ENCODE data around the gene NTSR1. TPM values are rescaled to one million over a fixed set of nuclear protein-coding genes. Genes with fewer than 3 reads are reported as not detected.

The NTSR1 gene
- total and polyA plus RNA-seq, 2 of the 13 experiments (the other 11 are each of a cell fraction or from before 2014, with no cell fraction given) = 0.09 to 0.12 TPM

DNA sequence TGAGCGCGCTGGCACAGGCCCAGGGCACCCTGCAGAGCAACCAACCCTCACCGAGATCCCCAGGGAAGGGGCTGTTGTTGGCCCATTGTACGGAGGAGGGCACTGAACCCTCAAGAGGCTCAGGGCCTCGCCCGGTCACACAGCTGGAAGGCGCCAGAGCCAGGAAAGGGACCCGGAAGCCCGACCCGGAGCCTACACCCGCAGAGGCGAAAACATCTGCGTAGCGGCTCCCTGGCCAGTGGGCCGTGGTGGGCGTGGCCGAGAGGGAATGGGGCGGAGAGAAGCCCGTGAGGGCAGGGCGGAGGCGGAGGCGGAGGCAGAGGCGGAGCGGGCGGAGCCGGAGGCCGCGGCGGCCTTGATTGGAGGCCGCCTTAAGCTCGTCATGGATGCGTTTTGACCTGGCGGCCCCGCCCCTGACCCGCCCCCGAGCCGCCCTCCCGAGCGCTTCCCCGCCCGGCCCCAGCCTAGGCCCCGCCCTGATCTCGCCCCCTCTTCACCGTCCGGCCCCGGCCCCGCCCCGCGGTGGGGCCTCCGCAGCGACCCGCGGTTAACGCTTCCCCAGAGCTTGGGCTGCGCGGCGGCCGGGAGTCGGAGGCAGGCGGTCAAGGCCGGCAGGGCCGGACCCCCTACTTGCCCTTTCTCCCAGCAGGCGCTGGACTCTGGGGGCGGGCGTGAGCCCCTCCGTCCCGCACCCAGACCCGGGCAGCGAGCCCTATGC is 85.5 kb downstream of the NTSR1 start (continued):
- TF ChIP-seq PRDM15 (CRISPR knock-in tag; IDR thresholded peaks at IDR 0.05) = 0 out of 2 replicates have a peak, but pooled peaks have one; percentile 63
- TF ChIP-seq ZNF354B (CRISPR knock-in tag; IDR thresholded peaks at IDR 0.05) = peak; percentile 82; the same call in 1 of the 2 replicates
- 0 out of 2 replicates have a peak, but pooled peaks have one; percentile 55 for TF ChIP-seq DNMT3B (CRISPR knock-in tag; conservative IDR thresholded peaks at IDR 0.05)
- TF ChIP-seq KDM5B (CRISPR knock-in tag; IDR thresholded peaks at IDR 0.05; ENCODE audit: borderline replicate concordance) = peak; percentile 87
- TF ChIP-seq ZNF556 (CRISPR knock-in tag; IDR thresholded peaks at IDR 0.05; ENCODE audit: borderline replicate concordance) = peak; percentile 72
- peak; percentile 2; the same call in 1 of the 2 replicates for TF ChIP-seq ZNF337 (CRISPR knock-in tag; IDR thresholded peaks at IDR 0.05; ENCODE audit: borderline replicate concordance, low read depth)
- TF ChIP-seq MXI1 (IDR thresholded peaks at IDR 0.05; ENCODE audit: borderline replicate concordance, low read depth, low read length) = peak; percentile 76; the same call in 1 of the 3 replicates
- peak; percentile 9; the same call in 1 of the 2 replicates for TF ChIP-seq YEATS4 (CRISPR knock-in tag; IDR thresholded peaks at IDR 0.05; ENCODE audit: borderline replicate concordance)
- peak; percentile 36; the same call in 1 of the 2 replicates for TF ChIP-seq ZNF446 (CRISPR knock-in tag; IDR thresholded peaks at IDR 0.05)
- peak; percentile 8; the same call in 1 of the 2 replicates for TF ChIP-seq FOXO1 (CRISPR knock-in tag; IDR thresholded peaks at IDR 0.05)
- peak in 1 of 2 experiments; percentile 69; a peak in 2 of 4 replicates for TF ChIP-seq REST (IDR thresholded peaks at IDR 0.05; ENCODE audit: borderline replicate concordance in 1 of 2, low read depth in 1 of 2, low read length in 2 of 2)
- no peak for TF ChIP-seq TCF12 (IDR thresholded peaks at IDR 0.05)
- peak; percentile 68; the same call in 1 of the 2 replicates for TF ChIP-seq TCF12 (CRISPR knock-in tag; IDR thresholded peaks at IDR 0.05)
- 0 out of 2 replicates have a peak, but pooled peaks have one; percentile 64 for TF ChIP-seq CHCHD3 (CRISPR knock-in tag; IDR thresholded peaks at IDR 0.05)
- peak; percentile 78; the same call in 1 of the 2 replicates for TF ChIP-seq SMYD3 (CRISPR knock-in tag; IDR thresholded peaks at IDR 0.05)
- peak; percentile 96 for TF ChIP-seq HNRNPL (IDR thresholded peaks at IDR 0.05; ENCODE audit: low read depth, low read length)
- peak; percentile 89 for TF ChIP-seq ZNF670 (CRISPR knock-in tag; IDR thresholded peaks at IDR 0.05; ENCODE audit: borderline replicate concordance)
- TF ChIP-seq ZSCAN21 (CRISPR knock-in tag; IDR thresholded peaks at IDR 0.05; ENCODE audit: borderline replicate concordance) = peak; percentile 57; the same call in 1 of the 2 replicates
- no peak for TF ChIP-seq ZNF367 (CRISPR knock-in tag; IDR thresholded peaks at IDR 0.05; ENCODE audit: borderline replicate concordance)
- peak; percentile 28; the same call in 1 of the 2 replicates for TF ChIP-seq ZNF460 (CRISPR knock-in tag; IDR thresholded peaks at IDR 0.05; ENCODE audit: borderline replicate concordance)
- TF ChIP-seq PPARG (CRISPR knock-in tag; conservative IDR thresholded peaks at IDR 0.05) = peak; percentile 75; the same call in 1 of the 2 replicates
- peak; percentile 14; the same call in 1 of the 2 replicates for TF ChIP-seq ZNF264 (CRISPR knock-in tag; IDR thresholded peaks at IDR 0.05)
